GM12878 (cell line): ENCODE data around the gene LMF1. TPM values are rescaled to one million over a fixed set of nuclear protein-coding genes. Genes with fewer than 3 reads are reported as not detected.

Experiments
- ATAC-seq: fragments of 200-7000 bp; cut with Tn5 transposase; 3 replicates; pipeline ENCODE4 v1.9.1; 2020; ENCODE audit warnings: mild to moderate bottlenecking, moderate library complexity
- BruUV-seq: library from RNA; stranded (reverse); fragments of 400-500 nt; replicated peaks from 2 replicates; lab custom pipeline; 2021; lab: Mats Ljungman, UMichigan
- CTCF ChIA-PET: fragments of 300-600 bp; sonication (Branson Sonifier 250); formaldehyde crosslinking; extraction: SDS; loops from one replicate; lab custom pipeline; 2021; ENCODE audit warnings: inconsistent platforms; lab: Yijun Ruan, JAX
- POLR2A ChIA-PET: fragments of 350-600 bp; formaldehyde crosslinking; extraction: SDS; loops from one replicate; lab custom pipeline; 2021; ENCODE audit warnings: inconsistent platforms; lab: Charles Lee
- RAD21 ChIA-PET: fragments of 300-600 bp; sonication (Branson Sonifier 250); formaldehyde crosslinking; loops from one replicate; lab custom pipeline; 2023; ENCODE audit warnings: antibody characterized with exemption; ENCODE audit not compliant: unreplicated experiment; lab: Charles Lee
- SMC1A ChIA-PET: fragments of 300-600 bp; sonication (Branson Sonifier 250); formaldehyde crosslinking; loops from one replicate; lab custom pipeline; 2023; ENCODE audit not compliant: unreplicated experiment, uncharacterized antibody; lab: Charles Lee
- DNase-seq: peaks from one replicate; pipeline ENCODE4 v3.0.0-alpha.2; 2011; ENCODE audit warnings: low read depth, low spot score
- FAIRE-seq: peaks from 3 replicates; lab custom pipeline; 2011; peaks lifted over from hg19 to GRCh38; lab: Jason Lieb, UNC
- H2AFZ ChIP-seq: 2 replicates; pipeline ENCODE4 v1.6.0; 2011; ENCODE audit warnings: low read depth, low read length, control low read depth; ENCODE audit not compliant: control insufficient read depth
- H3K27ac ChIP-seq: 2 replicates; pipeline ENCODE4 v1.5.1; 2011; ENCODE audit warnings: control low read depth; ENCODE audit not compliant: control insufficient read depth, insufficient read depth
- H3K27me3 ChIP-seq, 2 experiments: replicated peaks in 1 of 2; 2 replicates each; pipeline versions ENCODE4 v1.6.0 to v1.6.1; 2011; ENCODE audit warnings: low read length in 1 of 2; ENCODE audit not compliant: control insufficient read depth in 2 of 2, insufficient read depth in 2 of 2
- H3K36me3 ChIP-seq, 2 experiments: 2 replicates each; pipeline ENCODE4 v1.5.1; 2011; ENCODE audit warnings: low read length in 1 of 2; ENCODE audit not compliant: control insufficient read depth in 2 of 2, insufficient read depth in 2 of 2
- H3K4me1 ChIP-seq: 2 replicates; pipeline ENCODE4 v1.6.1; 2011; ENCODE audit warnings: mild to moderate bottlenecking, low read length, moderate library complexity, mixed read lengths; ENCODE audit not compliant: control insufficient read depth, insufficient read depth
- H3K4me2 ChIP-seq: 2 replicates; pipeline ENCODE4 v1.6.0; 2011; ENCODE audit warnings: control low read depth; ENCODE audit not compliant: control insufficient read depth, insufficient read depth
- H3K4me3 ChIP-seq: fragments of 200-600 bp; sonication (generic); 2 replicates; pipeline ENCODE4 v1.5.1; 2016
- H3K79me2 ChIP-seq: 2 replicates; pipeline ENCODE4 v1.6.0; 2011; ENCODE audit warnings: low read length; ENCODE audit not compliant: control insufficient read depth, insufficient read depth
- H3K9ac ChIP-seq: 2 replicates; pipeline ENCODE4 v1.8.0; 2011; ENCODE audit warnings: low read length, control low read depth, mixed read lengths; ENCODE audit not compliant: control insufficient read depth, insufficient read depth
- H3K9me3 ChIP-seq: replicated peaks from 3 replicates; pipeline ENCODE4 v1.5.1; 2011; ENCODE audit warnings: mild to moderate bottlenecking, low read length; ENCODE audit not compliant: control insufficient read depth, insufficient read depth
- H4K20me1 ChIP-seq: 2 replicates; pipeline ENCODE4 v1.6.0; 2011; ENCODE audit not compliant: control insufficient read depth, insufficient read depth
- CHD4 ChIP-seq: fragments of 200-600 bp; sonication (generic); IDR thresholded peaks from 2 replicates; pipeline ENCODE4 v1.6.1; 2016; ENCODE audit warnings: mild to moderate bottlenecking
- CREM ChIP-seq: IDR thresholded peaks from 2 replicates; pipeline ENCODE4 v1.6.1; 2014; ENCODE audit warnings: antibody characterized with exemption, low read depth
- IKZF2 ChIP-seq, 2 experiments: fragments of 450-650 bp; IDR thresholded peaks; 2 replicates each; pipeline ENCODE4 v1.6.1; 2017; ENCODE audit warnings: mild to moderate bottlenecking in 2 of 2, moderate library complexity in 2 of 2
- KAT2A ChIP-seq: conservative IDR thresholded peaks from 2 replicates; pipeline ENCODE4 v1.6.1; 2011; ENCODE audit warnings: low read depth, low read length; ENCODE audit not compliant: control insufficient read depth
- NFXL1 ChIP-seq: fragments of 450-650 bp; IDR thresholded peaks from 2 replicates; pipeline ENCODE4 v1.6.1; 2017; ENCODE audit warnings: antibody characterized with exemption, mild to moderate bottlenecking, borderline replicate concordance
- RBBP5 ChIP-seq: fragments of 200-600 bp; sonication (generic); conservative IDR thresholded peaks from 2 replicates; pipeline ENCODE4 v1.6.1; 2016
- SMC3 ChIP-seq: IDR thresholded peaks from 2 replicates; pipeline ENCODE4 v1.6.1; 2011; ENCODE audit warnings: low read length, improper control_type of control experiment, borderline replicate concordance
- TCF7 ChIP-seq: IDR thresholded peaks from 2 replicates; pipeline ENCODE4 v1.6.1; 2014; ENCODE audit warnings: antibody characterized with exemption, borderline replicate concordance
- ZBED1 ChIP-seq: IDR thresholded peaks from 2 replicates; pipeline ENCODE4 v1.6.1; 2016; ENCODE audit warnings: borderline replicate concordance
- WGBS: methylation state at CpG from one replicate; pipeline ENCODE4 v1.1.6; 2016; ENCODE audit warnings: low lambda C conversion rate; ENCODE audit not compliant: insufficient replicate concordance, insufficient coverage; ENCODE audit errors: missing lambda C conversion rate; 5-methylcytosine and 5-hydroxymethylcytosine counted together
- in situ Hi-C: fragments of 300-500 bp; cut with MboI; formaldehyde crosslinking; loops from 9 replicates; pipeline ENCODE4 v1.14.3; 2018; ENCODE audit warnings: mixed read lengths
- intact Hi-C: fragments of 100-400 bp; cut with micrococcal nuclease; formaldehyde crosslinking; loops from one replicate; pipeline ENCODE4 v1.14.2; 2022; ENCODE audit not compliant: unreplicated experiment
- polyA plus RNA-seq, 11 experiments: library from polyadenylated mRNA; depleted of rRNA in 4 of 11; unstranded in 6 of 11; stranded (reverse) in 5 of 11; fragments of >200 nt; fragmentation: Nextera tagmentation in 4 of 11; fragmentation: Illumina TruSeq in 1 of 11; extraction: Ambion mirVana in 4 of 11; extraction: Trizol in 1 of 11; gene quantifications; 1 replicate in 1 of 11; 2 replicates in 10 of 11; pipeline versions ENCODE4 v1.2.1 to v1.2.3, GENCODE V29; 2011 to 2016; ENCODE audit warnings: inconsistent platforms in 2 of 11, missing spikeins in 2 of 11, low read depth in 1 of 11
- total RNA-seq, 4 experiments: library from RNA; depleted of rRNA in 3 of 4; stranded (reverse); fragments of >200 nt in 3 of 4; fragmentation: Illumina TruSeq in 1 of 4; extraction: Trizol in 1 of 4; gene quantifications; 2 replicates each; pipeline versions ENCODE4 v1.2.1 to v1.2.3, GENCODE V29; 2013 to 2021
- TF ChIP-seq, protein P1 (sequence below): fragments of 450-650 bp; IDR thresholded peaks from 2 replicates; pipeline ENCODE4 v1.6.1; 2016; ENCODE audit warnings: mild to moderate bottlenecking
- TF ChIP-seq, protein P2 (sequence below): fragments of 450-650 bp; IDR thresholded peaks from 2 replicates; pipeline ENCODE4 v1.6.1; 2018; ENCODE audit warnings: mild to moderate bottlenecking, low read depth, moderate library complexity; ENCODE audit not compliant: partially characterized antibody

Gene LMF1
- total and polyA plus RNA-seq, 10 of the 15 experiments (the other 5 are each of a cell fraction or from before 2014, with no cell fraction given), result 0.18 to 3.2 (median 1.4) TPM; not detected in 1

DNA sequence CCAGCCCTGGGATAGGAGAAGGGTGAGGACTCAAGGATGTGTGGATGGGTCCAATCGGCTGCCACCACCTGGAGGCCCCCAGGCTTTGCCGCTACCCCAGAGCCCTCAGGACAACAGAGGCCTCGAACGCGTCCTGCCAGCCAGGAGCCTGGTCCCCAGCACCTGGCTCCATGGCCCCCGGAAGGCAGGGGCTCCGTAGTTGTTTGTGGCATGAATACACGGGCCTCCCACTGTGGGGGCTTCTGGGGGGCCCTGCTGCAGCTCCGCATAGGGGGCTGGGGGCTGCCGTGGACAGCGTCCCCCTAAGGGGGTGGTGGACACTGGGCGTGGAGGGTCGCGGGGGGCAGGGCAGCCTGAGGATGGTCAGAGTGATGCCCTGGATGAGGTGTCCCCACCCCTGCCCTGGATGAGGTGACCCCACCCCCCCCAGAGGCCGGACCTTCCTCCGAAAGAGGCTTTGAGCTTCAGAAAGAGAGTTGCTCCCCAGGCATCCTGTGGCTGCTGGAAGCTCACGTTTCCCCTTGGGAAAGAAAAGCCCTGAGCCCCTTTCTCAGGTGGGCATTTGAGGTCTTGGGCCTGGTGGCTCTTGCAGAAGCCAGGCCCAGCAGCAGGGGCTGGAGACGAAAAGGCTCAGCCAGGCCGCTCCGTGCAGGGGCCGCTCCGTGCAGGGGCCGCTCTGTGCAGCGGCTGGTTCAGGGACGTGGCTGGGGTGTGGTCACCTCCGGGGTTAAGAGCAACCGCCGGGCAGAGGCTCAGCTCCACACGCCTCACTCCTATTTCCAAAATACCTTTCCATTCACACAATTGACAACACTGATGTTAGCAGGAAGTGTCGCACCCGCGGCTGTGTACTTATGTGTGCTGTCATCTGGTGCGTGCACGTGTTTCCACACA lies 130.0 kb downstream of the LMF1 start:
- no TSS peak for BruUV-seq
- H3K4me2 ChIP-seq, result no peak overlapping the region
- no peaks in the 10 kb centered on the region for H4K20me1 ChIP-seq
- in situ Hi-C loops, result no loop called here
- H3K9me3 ChIP-seq, result peaks cover 2% of the 10 kb centered on the region; the same call in 1 of the 3 replicates
- WGBS, result 73% methylated on average over 33 of the region's 34 CpGs
- H3K36me3 ChIP-seq, result no peaks in the 10 kb centered on the region
- no peaks in the 10 kb centered on the region for H3K27me3 ChIP-seq
- no peaks in the 10 kb centered on the region for H3K79me2 ChIP-seq
- intact Hi-C loops, result no loop called here
- ATAC-seq, result no peak
- ChIA-PET SMC1A (no interaction called here), POLR2A (no interaction called here), RAD21 (no interaction called here), CTCF (no interaction called here)
- no peak for FAIRE-seq
- DNase-seq, result no peak
- no peak overlapping the region for H2AFZ ChIP-seq
- H3K9ac ChIP-seq, result no peak overlapping the region
- TF ChIP-seq SMC3, result no peak
- TF ChIP-seq, protein P1, sequence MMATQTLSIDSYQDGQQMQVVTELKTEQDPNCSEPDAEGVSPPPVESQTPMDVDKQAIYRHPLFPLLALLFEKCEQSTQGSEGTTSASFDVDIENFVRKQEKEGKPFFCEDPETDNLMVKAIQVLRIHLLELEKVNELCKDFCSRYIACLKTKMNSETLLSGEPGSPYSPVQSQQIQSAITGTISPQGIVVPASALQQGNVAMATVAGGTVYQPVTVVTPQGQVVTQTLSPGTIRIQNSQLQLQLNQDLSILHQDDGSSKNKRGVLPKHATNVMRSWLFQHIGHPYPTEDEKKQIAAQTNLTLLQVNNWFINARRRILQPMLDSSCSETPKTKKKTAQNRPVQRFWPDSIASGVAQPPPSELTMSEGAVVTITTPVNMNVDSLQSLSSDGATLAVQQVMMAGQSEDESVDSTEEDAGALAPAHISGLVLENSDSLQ, result no peak
- TF ChIP-seq, all 136 proteins: peak for 0
- H3K4me3 ChIP-seq, result no peak overlapping the region
- H3K27ac ChIP-seq, result no peak overlapping the region
- H3K4me1 ChIP-seq, result no peaks in the 10 kb centered on the region

DNA sequence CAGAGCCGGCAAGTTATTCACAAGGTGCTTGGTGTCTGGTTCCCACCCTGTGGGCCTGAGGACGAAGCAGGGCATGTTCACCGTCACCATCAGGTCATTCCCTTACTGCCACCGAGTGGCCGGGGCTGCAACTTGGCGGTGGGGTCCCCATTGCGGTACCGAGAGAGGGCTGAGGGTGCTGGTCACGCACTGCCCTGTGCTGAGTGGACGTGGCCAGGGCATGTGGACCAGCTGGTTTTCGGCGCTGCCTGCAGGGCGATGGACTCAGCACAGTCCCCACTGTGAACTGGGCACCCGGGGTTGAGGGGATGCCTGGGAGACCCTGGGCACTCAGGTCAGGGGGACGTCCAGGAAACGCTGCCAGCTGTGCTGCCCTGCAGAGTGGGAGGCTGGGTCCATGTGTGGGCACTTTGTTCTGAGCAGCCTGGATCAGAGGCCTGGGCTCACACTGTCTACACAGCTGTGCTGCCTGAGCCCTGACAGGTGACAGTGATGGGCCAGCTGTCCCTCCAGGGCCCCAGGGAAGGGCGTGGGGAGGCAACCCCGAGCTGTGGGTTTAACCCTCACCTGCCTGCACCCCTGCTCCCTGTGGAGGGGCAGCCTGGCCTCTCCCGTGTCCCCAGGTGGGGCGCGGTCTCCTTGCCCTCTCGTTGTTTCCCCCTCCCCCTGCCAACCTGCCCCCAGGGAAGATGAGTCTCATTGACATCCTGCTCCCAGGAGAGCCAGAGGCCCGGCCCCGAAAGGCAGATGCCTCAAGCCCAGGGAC lies 131.0 kb downstream of the LMF1 start:
- no peak overlapping the region for H3K9ac ChIP-seq
- H2AFZ ChIP-seq, result no peak overlapping the region
- H3K36me3 ChIP-seq, result no peaks in the 10 kb centered on the region
- BruUV-seq, result no TSS peak
- DNase-seq (no peak), ATAC-seq (no peak), FAIRE-seq (no peak)
- H3K9me3 ChIP-seq, result peaks cover 2% of the 10 kb centered on the region; the same call in 1 of the 3 replicates
- ChIA-PET SMC1A (no interaction called here), POLR2A (no interaction called here), CTCF (no interaction called here), RAD21 (no interaction called here)
- H3K4me1 ChIP-seq, result no peaks in the 10 kb centered on the region
- H3K27ac ChIP-seq, result no peak overlapping the region
- no peak overlapping the region for H3K4me2 ChIP-seq
- no peaks in the 10 kb centered on the region for H4K20me1 ChIP-seq
- intact Hi-C loops (no loop called here), in situ Hi-C loops (no loop called here)
- no peaks in the 10 kb centered on the region for H3K27me3 ChIP-seq
- 57% methylated on average over 24 of the region's 24 CpGs for WGBS
- H3K79me2 ChIP-seq, result no peaks in the 10 kb centered on the region
- no peak overlapping the region for H3K4me3 ChIP-seq
- TF ChIP-seq CREM, result no peak
- no peak for TF ChIP-seq NFXL1
- TF ChIP-seq RBBP5, result no peak
- no peak for TF ChIP-seq CHD4
- TF ChIP-seq, protein P2, sequence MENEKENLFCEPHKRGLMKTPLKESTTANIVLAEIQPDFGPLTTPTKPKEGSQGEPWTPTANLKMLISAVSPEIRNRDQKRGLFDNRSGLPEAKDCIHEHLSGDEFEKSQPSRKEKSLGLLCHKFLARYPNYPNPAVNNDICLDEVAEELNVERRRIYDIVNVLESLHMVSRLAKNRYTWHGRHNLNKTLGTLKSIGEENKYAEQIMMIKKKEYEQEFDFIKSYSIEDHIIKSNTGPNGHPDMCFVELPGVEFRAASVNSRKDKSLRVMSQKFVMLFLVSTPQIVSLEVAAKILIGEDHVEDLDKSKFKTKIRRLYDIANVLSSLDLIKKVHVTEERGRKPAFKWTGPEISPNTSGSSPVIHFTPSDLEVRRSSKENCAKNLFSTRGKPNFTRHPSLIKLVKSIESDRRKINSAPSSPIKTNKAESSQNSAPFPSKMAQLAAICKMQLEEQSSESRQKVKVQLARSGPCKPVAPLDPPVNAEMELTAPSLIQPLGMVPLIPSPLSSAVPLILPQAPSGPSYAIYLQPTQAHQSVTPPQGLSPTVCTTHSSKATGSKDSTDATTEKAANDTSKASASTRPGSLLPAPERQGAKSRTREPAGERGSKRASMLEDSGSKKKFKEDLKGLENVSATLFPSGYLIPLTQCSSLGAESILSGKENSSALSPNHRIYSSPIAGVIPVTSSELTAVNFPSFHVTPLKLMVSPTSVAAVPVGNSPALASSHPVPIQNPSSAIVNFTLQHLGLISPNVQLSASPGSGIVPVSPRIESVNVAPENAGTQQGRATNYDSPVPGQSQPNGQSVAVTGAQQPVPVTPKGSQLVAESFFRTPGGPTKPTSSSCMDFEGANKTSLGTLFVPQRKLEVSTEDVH, result no peak
- no peak for TF ChIP-seq TCF7
- TF ChIP-seq ZBED1, result no peak
- TF ChIP-seq KAT2A, result no peak
- TF ChIP-seq IKZF2 (IDR thresholded peaks at IDR 0.05), result no peak
